Testis (tissue), 2 donors: ENCODE data around the gene CHEK2.

Experiments used
- POLR2A ChIP-seq: fragments of 450-650 bp; IDR thresholded peaks from one replicate; pipeline ENCODE4 v1.6.1; 2017; ENCODE audit warnings: antibody characterized with exemption, mild to moderate bottlenecking, moderate library complexity
- TF ChIP-seq, protein P1 (sequence below), 3 experiments: fragments of 450-650 bp in 2 of 3; fragments of 200-600 bp in 1 of 3; sonication (generic) in 1 of 3; IDR thresholded peaks; one replicate each; pipeline ENCODE4 v1.5.1; 2016 to 2019; ENCODE audit warnings: antibody characterized with exemption in 3 of 3, mild to moderate bottlenecking in 2 of 3, moderate library complexity in 1 of 3

DNA sequence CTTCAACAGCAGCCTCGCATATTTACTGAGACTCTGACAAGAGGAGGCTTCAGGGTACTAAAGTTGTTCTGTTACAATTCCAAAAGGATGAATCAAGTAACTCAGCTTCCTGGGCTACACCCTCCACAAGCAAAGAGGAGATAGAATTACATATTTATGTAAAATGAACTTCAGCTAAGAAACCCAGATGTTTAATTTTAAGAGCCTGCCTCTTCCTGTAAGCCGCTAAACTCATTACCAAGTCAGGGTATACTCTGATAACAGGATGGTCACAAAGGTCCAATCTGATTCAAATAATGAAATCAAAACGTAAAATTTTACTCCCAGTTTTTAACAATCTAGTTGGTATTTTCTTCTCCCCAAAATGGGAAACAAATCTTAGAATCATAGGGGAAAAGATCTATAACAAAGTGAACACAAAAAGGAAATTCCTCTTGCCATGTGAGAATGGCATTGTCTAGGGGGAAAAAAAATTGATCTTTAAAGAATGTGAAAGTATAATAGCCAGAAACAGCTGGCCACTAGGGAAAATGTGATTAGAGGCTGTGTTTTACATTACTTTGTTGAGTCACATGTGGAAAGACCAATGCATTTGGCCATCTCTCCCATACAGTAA lies 30.9 kb downstream of the CHEK2 start:
- no peak for TF ChIP-seq POLR2A
- TF ChIP-seq, protein P1, sequence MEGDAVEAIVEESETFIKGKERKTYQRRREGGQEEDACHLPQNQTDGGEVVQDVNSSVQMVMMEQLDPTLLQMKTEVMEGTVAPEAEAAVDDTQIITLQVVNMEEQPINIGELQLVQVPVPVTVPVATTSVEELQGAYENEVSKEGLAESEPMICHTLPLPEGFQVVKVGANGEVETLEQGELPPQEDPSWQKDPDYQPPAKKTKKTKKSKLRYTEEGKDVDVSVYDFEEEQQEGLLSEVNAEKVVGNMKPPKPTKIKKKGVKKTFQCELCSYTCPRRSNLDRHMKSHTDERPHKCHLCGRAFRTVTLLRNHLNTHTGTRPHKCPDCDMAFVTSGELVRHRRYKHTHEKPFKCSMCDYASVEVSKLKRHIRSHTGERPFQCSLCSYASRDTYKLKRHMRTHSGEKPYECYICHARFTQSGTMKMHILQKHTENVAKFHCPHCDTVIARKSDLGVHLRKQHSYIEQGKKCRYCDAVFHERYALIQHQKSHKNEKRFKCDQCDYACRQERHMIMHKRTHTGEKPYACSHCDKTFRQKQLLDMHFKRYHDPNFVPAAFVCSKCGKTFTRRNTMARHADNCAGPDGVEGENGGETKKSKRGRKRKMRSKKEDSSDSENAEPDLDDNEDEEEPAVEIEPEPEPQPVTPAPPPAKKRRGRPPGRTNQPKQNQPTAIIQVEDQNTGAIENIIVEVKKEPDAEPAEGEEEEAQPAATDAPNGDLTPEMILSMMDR (IDR thresholded peaks at IDR 0.05): no peak
